HL-60 (cell line): Measurements from ENCODE around the gene RGP1.

Experiments
- DNase-seq, 2 experiments: peaks; one replicate each; pipeline ENCODE4 v3.0.0-alpha.2; 2010 to 2020; ENCODE audit warnings: low read depth in 1 of 2, low spot score in 1 of 2
- H3K27ac ChIP-seq: fragments of 250-450 bp; sonication (Bioruptor Pico); replicated peaks from 2 replicates; pipeline ENCODE4 v1.5.1; 2020; ENCODE audit warnings: mild to moderate bottlenecking, moderate library complexity
- H3K27me3 ChIP-seq: fragments of 250-450 bp; sonication (Bioruptor Pico); 2 replicates; pipeline ENCODE4 v1.5.1; 2021; ENCODE audit warnings: mild to moderate bottlenecking, moderate library complexity; ENCODE audit not compliant: insufficient read depth, poor library complexity, severe bottlenecking
- H3K4me3 ChIP-seq: replicated peaks from 2 replicates; pipeline ENCODE4 v1.5.1; 2011; ENCODE audit warnings: mild to moderate bottlenecking, control low read depth, low read length; ENCODE audit not compliant: insufficient read depth
- CTCF ChIP-seq: IDR thresholded peaks from one replicate; pipeline ENCODE4 v1.5.1; 2011; ENCODE audit warnings: low read length, control low read depth, inconsistent platforms; ENCODE audit not compliant: insufficient read depth
- GABPA ChIP-seq: IDR thresholded peaks from 2 replicates; pipeline ENCODE4 v1.6.1; 2012; ENCODE audit warnings: low read depth
- POLR2AphosphoS5 ChIP-seq: IDR thresholded peaks from 2 replicates; pipeline ENCODE4 v1.6.1; 2012; ENCODE audit warnings: low read depth
- REST ChIP-seq: IDR thresholded peaks from 2 replicates; pipeline ENCODE4 v1.6.1; 2012; ENCODE audit warnings: low read depth; ENCODE audit not compliant: insufficient replicate concordance
- SPI1 ChIP-seq: IDR thresholded peaks from 2 replicates; pipeline ENCODE4 v1.6.1; 2012; ENCODE audit warnings: low read depth, mild to moderate bottlenecking, borderline replicate concordance

RGP1 gene

GRCh38 chr9:35757892-35758275, 8.8 kb downstream of the RGP1 start:
- DNase-seq: no peak
- Histone ChIP-seq H3K4me3 (peak overlapping the region; percentile 87; the same call in 1 of the 2 replicates), H3K27ac (peak overlapping the region; percentile 82; the same call in 1 of the 2 replicates), H3K27me3 (no peaks in the 10 kb centered on the region)
- TF ChIP-seq GABPA (no peak), REST (no peak), SPI1 (peak; percentile 51), CTCF (no peak), POLR2AphosphoS5 (no peak)

GRCh38 chr9:35758475-35759050, 9.5 kb downstream of the RGP1 start:
- H3K27me3 ChIP-seq: no peaks in the 10 kb centered on the region
- no peak for TF ChIP-seq REST
- no peak for TF ChIP-seq SPI1
- no peak for TF ChIP-seq CTCF
- TF ChIP-seq GABPA: no peak
- TF ChIP-seq POLR2AphosphoS5: no peak
- H3K4me3 ChIP-seq: no peak overlapping the region
- no peak overlapping the region for H3K27ac ChIP-seq
- DNase-seq: no peak

GRCh38 chr9:35759795-35760194, 10.7 kb downstream of the RGP1 start:
- Histone ChIP-seq H3K27me3 (no peaks in the 10 kb centered on the region), H3K27ac (no peak overlapping the region), H3K4me3 (no peak overlapping the region)
- TF ChIP-seq REST (no peak), SPI1 (no peak), CTCF (no peak), GABPA (no peak), POLR2AphosphoS5 (no peak)
- DNase-seq: no peak
